ENCODE results near the gene FLOT2. TPM values are rescaled to one million over a fixed set of nuclear protein-coding genes. Genes with fewer than 3 reads are reported as not detected.

Gene FLOT2
- total RNA-seq, 1 experiment from 2014 or later: 126 TPM

DNA sequence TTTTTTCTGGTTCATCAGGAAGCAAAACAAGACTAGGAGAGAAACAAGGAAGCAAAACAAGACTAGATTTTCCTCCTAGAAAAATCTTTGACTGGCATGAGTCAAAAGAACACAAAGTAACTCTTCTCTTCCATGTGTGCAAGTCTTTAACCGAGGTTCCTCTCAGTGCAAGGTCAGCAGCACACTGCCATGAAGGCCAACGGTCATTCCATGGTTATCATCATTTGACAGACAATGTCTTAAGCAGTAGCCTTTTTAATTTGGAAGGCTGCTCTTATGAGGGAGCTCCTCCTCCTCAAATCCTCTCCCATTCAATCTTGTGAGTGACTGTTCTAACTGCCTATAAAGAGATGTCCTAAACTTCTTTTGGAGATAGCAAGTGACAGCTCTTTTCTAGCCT lies 20.8 kb upstream of the FLOT2 start:
- ChIA-PET POLR2A (interaction anchor here (1.1 kb wide), 1 partner anchor 154 kb away, joined by 3 read pairs; no protein-coding TSS in a partner anchor), CTCF (interaction anchor here (0.5 to 2.8 kb wide), 10 partner anchors 8 to 451 kb away, joined by 3 to 22 read pairs (median 3); no protein-coding TSS in a partner anchor)
- H3K27me3 Mint-ChIP-seq (ENCODE audit: insufficient read depth, unreplicated experiment): no peaks in the 10 kb centered on the region
- H3K4me3 Mint-ChIP-seq (ENCODE audit: unreplicated experiment): no peak overlapping the region
- H3K9me3 Mint-ChIP-seq (ENCODE audit: unreplicated experiment): peaks cover 10% of the 10 kb centered on the region
- no TSS peak for BruUV-seq (replicated peaks)
- H3K4me1 Mint-ChIP-seq (ENCODE audit: insufficient read depth, unreplicated experiment): peaks cover 9% of the 10 kb centered on the region
- no peak overlapping the region for H3K27ac Mint-ChIP-seq (ENCODE audit: low read depth, unreplicated experiment)
- no peak for DNase-seq (ENCODE audit: unreplicated experiment)
- H3K36me3 Mint-ChIP-seq (ENCODE audit: insufficient read depth, unreplicated experiment): peaks cover 95% of the 10 kb centered on the region
- TF ChIP-seq, protein P1, sequence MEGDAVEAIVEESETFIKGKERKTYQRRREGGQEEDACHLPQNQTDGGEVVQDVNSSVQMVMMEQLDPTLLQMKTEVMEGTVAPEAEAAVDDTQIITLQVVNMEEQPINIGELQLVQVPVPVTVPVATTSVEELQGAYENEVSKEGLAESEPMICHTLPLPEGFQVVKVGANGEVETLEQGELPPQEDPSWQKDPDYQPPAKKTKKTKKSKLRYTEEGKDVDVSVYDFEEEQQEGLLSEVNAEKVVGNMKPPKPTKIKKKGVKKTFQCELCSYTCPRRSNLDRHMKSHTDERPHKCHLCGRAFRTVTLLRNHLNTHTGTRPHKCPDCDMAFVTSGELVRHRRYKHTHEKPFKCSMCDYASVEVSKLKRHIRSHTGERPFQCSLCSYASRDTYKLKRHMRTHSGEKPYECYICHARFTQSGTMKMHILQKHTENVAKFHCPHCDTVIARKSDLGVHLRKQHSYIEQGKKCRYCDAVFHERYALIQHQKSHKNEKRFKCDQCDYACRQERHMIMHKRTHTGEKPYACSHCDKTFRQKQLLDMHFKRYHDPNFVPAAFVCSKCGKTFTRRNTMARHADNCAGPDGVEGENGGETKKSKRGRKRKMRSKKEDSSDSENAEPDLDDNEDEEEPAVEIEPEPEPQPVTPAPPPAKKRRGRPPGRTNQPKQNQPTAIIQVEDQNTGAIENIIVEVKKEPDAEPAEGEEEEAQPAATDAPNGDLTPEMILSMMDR (IDR thresholded peaks at IDR 0.05; ENCODE audit: unreplicated experiment): no peak
- intact Hi-C loops (cut with micrococcal nuclease): loop anchor here (5.0 kb wide), 1 partner anchor 156 kb away; no protein-coding TSS in a partner anchor

DNA sequence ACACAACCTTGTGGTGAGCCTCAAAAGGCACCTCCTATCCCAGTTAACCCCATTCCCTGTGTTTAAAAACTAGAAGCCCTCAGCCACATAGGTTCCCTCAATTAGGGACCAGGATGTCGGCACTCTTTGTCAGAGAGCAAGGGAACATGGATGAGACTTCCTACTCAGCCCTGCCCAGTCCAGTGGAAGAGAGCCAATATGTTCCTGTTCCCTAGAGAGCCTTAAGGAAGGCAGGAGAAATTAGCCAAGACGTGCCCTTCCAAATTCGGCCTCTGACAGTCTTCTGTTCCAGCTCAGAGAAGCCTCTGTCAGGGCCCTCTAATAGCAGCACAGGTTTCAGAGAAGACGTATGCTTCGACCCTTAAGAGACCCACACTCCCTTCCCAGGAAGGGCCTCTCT lies 19.9 kb upstream of the FLOT2 start:
- intact Hi-C loops (cut with micrococcal nuclease): loop anchor here (5.0 kb wide), 1 partner anchor 155 kb away; no protein-coding TSS in a partner anchor
- H3K9me3 Mint-ChIP-seq (ENCODE audit: unreplicated experiment): peaks cover 10% of the 10 kb centered on the region

DNA sequence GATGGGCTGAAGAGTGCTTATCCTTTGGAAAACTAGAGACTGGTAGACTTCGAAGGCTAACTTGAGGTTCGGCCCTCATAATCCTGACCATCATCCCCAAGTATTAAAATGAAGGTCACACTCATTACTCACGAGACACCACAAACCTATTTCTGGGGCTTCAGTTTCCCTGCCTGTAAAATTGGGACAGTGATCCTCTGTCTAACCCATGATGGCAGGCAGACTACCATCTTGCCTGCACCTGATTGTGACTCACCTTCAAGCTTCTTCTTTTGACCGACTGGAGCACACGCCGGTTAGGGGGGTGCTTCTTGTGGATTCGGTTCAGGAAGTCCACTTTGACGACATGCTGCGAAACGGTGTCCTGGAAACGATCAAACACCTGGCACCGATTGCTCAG lies 19.5 kb upstream of the FLOT2 start:
- BruUV-seq (replicated peaks): no TSS peak
- peaks cover 10% of the 10 kb centered on the region for H3K9me3 Mint-ChIP-seq (ENCODE audit: unreplicated experiment)
- peaks cover 9% of the 10 kb centered on the region for H3K4me1 Mint-ChIP-seq (ENCODE audit: insufficient read depth, unreplicated experiment)
- TF ChIP-seq, protein P1 (IDR thresholded peaks at IDR 0.05; ENCODE audit: unreplicated experiment): no peak
- ChIA-PET CTCF (interaction anchor here (0.7 to 2.8 kb wide), 13 partner anchors 9 to 190 kb away, joined by 3 to 22 read pairs (median 4); partner anchors contain the start of genes FLOT2 and TLCD1), POLR2A (interaction anchor here (0.7 to 1.0 kb wide), 2 partner anchors 10 to 190 kb away, joined by 4 read pairs; no protein-coding TSS in a partner anchor)
- peaks cover 99% of the 10 kb centered on the region for H3K36me3 Mint-ChIP-seq (ENCODE audit: insufficient read depth, unreplicated experiment)
- H3K27ac Mint-ChIP-seq (ENCODE audit: low read depth, unreplicated experiment): no peak overlapping the region
- intact Hi-C loops (cut with micrococcal nuclease): loop anchor here (5.0 kb wide), 1 partner anchor 155 kb away; no protein-coding TSS in a partner anchor
- H3K27me3 Mint-ChIP-seq (ENCODE audit: insufficient read depth, unreplicated experiment): no peaks in the 10 kb centered on the region
- H3K4me3 Mint-ChIP-seq (ENCODE audit: unreplicated experiment): no peak overlapping the region
- no peak for DNase-seq (ENCODE audit: unreplicated experiment)

More for the DNA sequence above, 19.9 kb upstream of the FLOT2 start:
- ChIA-PET CTCF (interaction anchor here (0.6 to 2.8 kb wide), 8 partner anchors 8 to 191 kb away, joined by 3 to 22 read pairs (median 4); partner anchors contain the start of gene FLOT2), POLR2A (no interaction called here)
- H3K27me3 Mint-ChIP-seq (ENCODE audit: insufficient read depth, unreplicated experiment): no peaks in the 10 kb centered on the region
- BruUV-seq (replicated peaks): no TSS peak
- H3K36me3 Mint-ChIP-seq (ENCODE audit: insufficient read depth, unreplicated experiment): peaks cover 99% of the 10 kb centered on the region
- H3K4me1 Mint-ChIP-seq (ENCODE audit: insufficient read depth, unreplicated experiment): peaks cover 9% of the 10 kb centered on the region
- no peak overlapping the region for H3K4me3 Mint-ChIP-seq (ENCODE audit: unreplicated experiment)
- DNase-seq (ENCODE audit: unreplicated experiment): no peak
- TF ChIP-seq, protein P1 (IDR thresholded peaks at IDR 0.05; ENCODE audit: unreplicated experiment): no peak
- H3K27ac Mint-ChIP-seq (ENCODE audit: low read depth, unreplicated experiment): no peak overlapping the region

- CTCF ChIA-PET: interaction anchor here (0.6 to 2.8 kb wide), 15 partner anchors 9 to 190 kb away, joined by 3 to 22 read pairs (median 4); partner anchors contain the start of genes FLOT2 and TLCD1
- Mint-ChIP-seq H3K4me3 (ENCODE audit: unreplicated experiment) (no peak overlapping the region), H3K9me3 (ENCODE audit: unreplicated experiment) (peaks cover 10% of the 10 kb centered on the region), H3K27ac (ENCODE audit: low read depth, unreplicated experiment) (no peak overlapping the region), H3K4me1 (ENCODE audit: insufficient read depth, unreplicated experiment) (peaks cover 9% of the 10 kb centered on the region), H3K36me3 (ENCODE audit: insufficient read depth, unreplicated experiment) (peaks cover 99% of the 10 kb centered on the region), H3K27me3 (ENCODE audit: insufficient read depth, unreplicated experiment) (no peaks in the 10 kb centered on the region)
- TF ChIP-seq, protein P1 (IDR thresholded peaks at IDR 0.05; ENCODE audit: unreplicated experiment): peak; percentile 53
- DNase-seq (ENCODE audit: unreplicated experiment): no peak
- POLR2A ChIA-PET: interaction anchor here (0.7 to 1.0 kb wide), 2 partner anchors 11 to 190 kb away, joined by 4 read pairs; no protein-coding TSS in a partner anchor
- no TSS peak for BruUV-seq (replicated peaks)
- intact Hi-C loops (cut with micrococcal nuclease): loop anchor here (5.0 kb wide), 1 partner anchor 154 kb away; no protein-coding TSS in a partner anchor
Observed at GRCh38 chr17:28916302-28916934, 18.9 kb upstream of the FLOT2 start.
